ENCODE measurements around the gene SLC7A7.
"Not testable (repeated sequence)": the region's sequence is repeated elsewhere in the genome, so short reads cannot be mapped to it uniquely, and the experiment has no call there.

The SLC7A7 gene

DNA sequence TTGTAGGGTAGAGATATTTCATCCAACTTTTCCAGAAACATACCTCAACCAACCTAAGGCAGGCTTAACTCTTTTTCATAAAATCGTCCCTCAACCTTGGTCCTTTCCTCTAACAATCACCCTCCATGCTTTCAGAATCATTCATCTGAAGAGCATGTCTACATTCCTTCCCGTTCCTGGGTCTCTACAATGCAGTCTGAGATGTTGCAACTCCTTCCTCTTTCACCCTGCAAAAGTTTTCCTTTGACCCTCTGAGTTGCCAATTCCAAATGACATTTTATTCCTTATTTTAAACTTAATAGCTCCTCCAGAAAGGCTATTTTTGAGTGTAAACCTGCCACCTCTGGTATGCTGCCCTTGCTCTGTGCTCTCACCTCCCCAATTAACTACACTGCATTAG is 16.7 kb downstream of the SLC7A7 start:
- no peak for DNase-seq
- in situ Hi-C loops (cut with HindIII; ENCODE audit: low pct_ligation_motif_present, low pct_unique_long_range_greater_than_20kb, low sequenced_read_pairs) = no loop called here

DNA sequence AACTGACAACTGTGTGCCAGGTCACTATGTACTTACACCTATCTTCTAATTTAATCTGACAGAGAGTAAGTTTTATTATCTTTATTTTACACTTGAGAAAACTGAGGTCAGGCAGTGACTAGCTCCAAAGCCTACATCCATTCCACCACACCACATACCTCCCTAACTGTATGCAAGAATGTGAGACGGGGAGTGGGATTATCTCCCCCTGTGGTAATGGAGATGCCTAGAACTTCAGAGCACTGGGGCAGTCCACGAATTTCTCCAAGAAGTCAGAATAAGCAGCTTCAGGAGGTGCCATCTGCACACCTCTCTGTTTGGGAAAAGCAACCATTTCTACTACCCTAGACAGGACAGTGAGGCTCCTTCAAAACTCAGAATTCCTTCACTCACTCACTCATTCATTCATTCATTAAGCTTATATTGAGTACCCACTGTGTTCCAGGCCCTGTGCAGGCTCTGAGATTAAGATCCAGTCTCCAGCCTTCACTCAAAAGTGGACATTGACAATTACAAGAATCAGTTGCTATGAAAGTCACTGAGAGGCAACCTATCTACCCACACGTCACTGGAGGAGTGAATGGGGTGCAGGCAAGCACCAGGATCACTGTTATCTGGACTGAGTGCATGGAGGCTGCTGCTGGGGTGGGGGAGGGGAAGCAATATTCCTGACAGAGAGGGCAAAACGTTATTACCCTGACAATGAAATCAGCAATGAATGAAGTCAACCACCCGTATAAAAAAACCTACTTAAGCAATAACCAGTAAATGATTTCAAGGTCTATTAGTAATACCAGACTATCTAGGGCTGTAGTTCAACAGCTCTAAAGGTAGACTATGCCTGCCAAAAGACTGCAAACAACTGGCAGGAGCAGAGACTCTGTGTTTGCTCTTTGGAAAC is 18.0 kb downstream of the SLC7A7 start:
- DNase-seq = no peak
- in situ Hi-C loops (cut with HindIII; ENCODE audit: low pct_ligation_motif_present, low pct_unique_long_range_greater_than_20kb, low sequenced_read_pairs) = no loop called here

DNA sequence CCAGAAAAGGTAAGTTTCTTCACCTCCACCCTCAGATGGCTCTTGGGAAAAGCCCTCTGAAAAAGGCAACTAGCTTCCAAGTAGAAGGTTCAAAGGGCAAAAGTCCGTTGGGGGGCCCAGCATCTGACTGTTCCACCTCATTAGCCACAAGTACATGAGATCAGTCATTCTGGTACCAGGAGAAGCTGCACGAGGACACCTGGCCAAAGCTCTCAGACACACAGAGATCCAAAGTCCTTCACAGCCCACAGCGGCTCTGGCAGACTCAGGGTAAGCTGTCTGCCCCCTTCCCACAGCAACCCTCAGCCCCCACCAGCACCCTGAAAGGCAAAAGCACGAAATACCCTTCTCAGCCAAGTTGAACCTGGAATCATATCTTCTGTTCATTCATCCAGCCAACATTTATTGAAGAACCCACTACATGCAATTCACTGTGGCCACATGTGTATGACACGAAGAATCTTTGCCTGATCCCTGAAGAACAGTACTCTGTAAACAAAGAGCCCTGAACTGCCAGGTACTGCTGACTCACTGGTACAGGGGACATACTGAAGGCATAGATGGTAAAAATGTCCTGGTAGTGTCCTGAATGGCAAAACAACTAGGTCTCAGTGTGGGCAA is 19.0 kb downstream of the SLC7A7 start:
- no peak for DNase-seq
- in situ Hi-C loops (cut with HindIII; ENCODE audit: low pct_ligation_motif_present, low pct_unique_long_range_greater_than_20kb, low sequenced_read_pairs) = no loop called here

DNA sequence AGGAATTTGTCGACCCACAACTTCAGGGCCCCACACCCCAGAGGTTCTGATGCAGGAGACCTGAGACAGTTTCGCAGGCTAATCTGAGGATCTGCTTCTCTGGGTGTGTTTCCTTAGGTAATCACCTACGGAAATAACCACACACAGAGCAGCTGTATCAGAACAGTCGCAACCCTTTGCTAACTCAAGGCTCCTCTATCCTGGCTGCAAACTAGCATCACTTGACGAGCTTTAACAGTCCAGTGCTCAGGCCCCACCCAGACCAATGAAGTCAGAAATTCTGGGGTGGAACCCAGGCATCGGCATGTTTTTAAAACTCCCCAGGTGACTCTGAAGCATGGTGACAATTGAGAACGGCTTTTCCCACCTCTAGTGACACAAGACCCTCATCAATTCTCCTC is 20.7 kb downstream of the SLC7A7 start:
- in situ Hi-C loops (cut with HindIII; ENCODE audit: low pct_ligation_motif_present, low pct_unique_long_range_greater_than_20kb, low sequenced_read_pairs) = no loop called here
- DNase-seq = no peak

DNA sequence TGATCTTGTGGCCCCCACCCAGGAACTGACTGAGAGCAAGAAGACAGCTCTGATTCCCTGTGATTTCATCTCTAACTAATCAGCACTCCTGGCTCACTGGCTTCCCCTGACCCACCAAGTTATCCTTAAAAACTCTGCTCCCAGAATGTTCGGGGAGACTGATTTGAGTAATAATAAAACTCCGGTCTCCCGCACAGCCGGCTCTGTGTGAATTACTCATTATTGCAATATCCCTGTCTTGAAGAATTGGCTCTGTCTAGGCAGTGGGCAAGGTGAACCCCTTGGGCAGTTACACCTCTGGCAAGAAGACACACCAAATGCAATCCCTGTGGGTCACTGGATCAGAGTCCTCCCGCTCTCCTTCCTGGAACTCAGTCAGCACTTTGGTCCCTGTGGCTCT is 21.3 kb downstream of the SLC7A7 start:
- DNase-seq = no peak
- in situ Hi-C loops (cut with HindIII; ENCODE audit: low pct_ligation_motif_present, low pct_unique_long_range_greater_than_20kb, low sequenced_read_pairs) = no loop called here

DNA sequence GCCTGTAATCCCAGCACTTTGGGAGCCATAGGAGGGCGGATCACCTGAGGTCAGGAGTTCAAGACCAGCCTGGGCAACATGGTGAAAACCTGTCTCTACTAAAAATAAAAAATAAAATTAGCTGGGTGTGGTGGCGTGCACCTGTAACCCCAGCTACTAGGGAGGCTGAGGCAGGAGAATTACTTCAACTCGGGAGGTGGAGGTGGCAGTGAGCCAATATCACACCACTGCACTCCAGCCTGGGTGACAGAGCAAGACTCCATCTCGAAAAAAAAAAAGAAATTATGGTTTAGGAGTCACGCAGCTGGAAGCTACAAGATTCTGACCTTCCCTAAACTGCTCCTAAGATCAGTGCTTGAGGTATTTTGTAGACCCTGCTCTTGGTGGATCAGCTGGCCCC is 21.7 kb downstream of the SLC7A7 start:
- in situ Hi-C loops (cut with HindIII; ENCODE audit: low pct_ligation_motif_present, low pct_unique_long_range_greater_than_20kb, low sequenced_read_pairs); DNase-seq: not testable (repeated sequence)

DNA sequence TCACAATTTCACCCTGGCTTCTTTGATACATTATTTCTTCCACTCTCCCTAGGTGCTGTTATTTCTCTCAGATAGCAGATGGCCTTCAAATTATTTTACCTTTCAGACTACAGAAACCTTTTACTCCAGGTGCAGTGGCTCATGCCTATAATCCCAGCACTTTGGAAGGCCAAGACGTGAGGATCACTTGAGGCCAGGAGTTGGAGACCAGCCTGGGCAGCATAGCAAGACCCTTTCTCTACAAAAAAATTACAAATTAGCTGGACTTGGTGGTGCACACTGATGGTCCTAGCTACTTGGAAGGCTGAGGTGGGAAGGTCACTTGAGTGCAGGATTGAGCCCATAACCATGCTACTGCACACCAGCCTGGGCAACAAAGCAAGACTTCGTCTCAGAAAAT is 23.1 kb downstream of the SLC7A7 start:
- in situ Hi-C loops (cut with HindIII; ENCODE audit: low pct_ligation_motif_present, low pct_unique_long_range_greater_than_20kb, low sequenced_read_pairs) = no loop called here
- DNase-seq = no peak

DNA sequence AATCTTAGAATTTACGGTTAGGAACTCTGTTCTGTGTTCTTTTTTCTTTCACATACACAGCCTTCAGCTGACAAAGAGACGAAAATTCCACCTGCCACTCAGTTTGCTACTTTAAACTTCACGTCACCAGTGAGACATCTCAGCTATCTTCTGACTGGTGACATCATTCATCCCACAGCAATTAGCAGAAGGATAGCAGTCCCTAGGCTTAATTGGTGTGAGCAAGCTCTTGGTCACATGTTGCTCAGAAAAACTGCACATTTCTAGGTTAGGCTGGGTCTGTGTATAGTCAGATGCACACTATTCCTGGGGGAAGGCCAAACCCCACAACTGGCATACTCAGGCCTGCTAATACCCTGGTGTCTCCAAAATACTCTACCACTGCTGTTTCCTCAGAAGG is 23.9 kb downstream of the SLC7A7 start:
- in situ Hi-C loops (cut with HindIII; ENCODE audit: low pct_ligation_motif_present, low pct_unique_long_range_greater_than_20kb, low sequenced_read_pairs) = no loop called here
- no peak for DNase-seq

DNA sequence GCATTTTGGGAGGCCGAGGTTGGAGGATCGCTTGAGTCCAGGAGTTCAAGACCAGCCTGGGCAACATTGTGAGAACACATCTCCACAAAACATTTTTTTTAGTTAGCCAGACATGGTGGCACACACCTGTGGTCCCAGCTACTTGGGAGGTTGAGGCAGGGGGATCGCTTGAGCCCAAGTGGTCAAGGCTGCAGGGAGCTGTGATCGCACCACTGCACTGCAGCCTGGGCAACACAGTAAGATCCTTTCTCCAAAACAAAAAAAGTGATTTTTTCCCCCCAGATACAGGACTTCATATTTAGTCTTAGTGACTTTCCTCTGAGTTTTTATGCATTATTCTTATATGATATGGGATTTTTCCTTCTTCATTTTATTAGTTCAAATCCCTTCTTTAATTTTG is 28.6 kb downstream of the SLC7A7 start:
- DNase-seq = no peak
- in situ Hi-C loops (cut with HindIII; ENCODE audit: low pct_ligation_motif_present, low pct_unique_long_range_greater_than_20kb, low sequenced_read_pairs) = no loop called here

DNA sequence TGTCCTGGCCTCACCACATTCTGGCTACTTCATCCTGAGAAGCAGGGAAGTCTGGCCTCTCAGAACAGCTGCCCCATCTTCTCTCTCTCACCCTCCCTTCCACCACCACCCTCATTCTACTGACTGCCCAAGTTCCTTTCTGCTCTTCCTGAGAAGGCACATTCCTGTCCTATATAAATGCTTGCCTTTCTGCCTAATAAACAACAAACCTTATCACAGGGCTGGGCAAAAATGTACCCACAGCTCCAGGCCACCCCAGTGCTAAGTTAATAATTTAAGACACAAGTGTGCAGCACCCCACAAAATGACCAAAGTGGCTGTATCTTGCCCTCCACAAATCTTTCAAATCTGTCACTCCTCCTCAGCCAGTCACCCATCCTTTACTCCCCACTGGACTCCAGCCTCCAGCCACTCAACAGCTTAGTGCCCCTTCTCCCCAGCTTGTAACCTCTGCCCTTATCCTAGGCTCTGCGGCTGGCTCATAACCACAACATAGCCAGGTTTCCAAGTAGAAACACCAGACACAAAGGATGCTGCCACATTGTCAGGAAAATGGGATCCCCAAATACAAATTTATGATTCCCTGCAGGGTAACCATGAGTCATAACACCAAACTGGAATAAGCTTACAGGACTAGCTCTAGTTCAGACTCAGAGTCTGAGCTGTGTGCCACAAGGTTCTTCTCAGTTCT is 33.8 kb downstream of the SLC7A7 start:
- in situ Hi-C loops (cut with HindIII; ENCODE audit: low pct_ligation_motif_present, low pct_unique_long_range_greater_than_20kb, low sequenced_read_pairs) = no loop called here
- peak; percentile 4 for DNase-seq

DNA sequence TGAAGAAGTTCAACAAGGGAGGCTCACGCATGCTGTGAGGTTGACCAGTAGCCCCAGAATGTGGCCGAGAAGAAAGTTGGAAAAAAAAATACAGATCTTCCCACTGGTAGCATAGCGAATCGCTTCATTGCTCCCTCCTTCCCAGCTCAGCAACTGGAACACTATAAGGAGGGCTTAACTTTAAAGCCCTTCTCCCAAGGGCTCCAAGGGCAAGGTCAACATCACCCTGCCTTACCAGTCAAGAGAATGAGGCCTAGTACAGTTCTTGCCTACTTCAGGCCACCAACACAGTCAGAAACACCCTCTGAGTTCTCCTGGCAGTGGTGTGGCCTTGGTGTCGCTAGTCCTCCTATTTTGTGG is 34.3 kb downstream of the SLC7A7 start:
- in situ Hi-C loops (cut with HindIII; ENCODE audit: low pct_ligation_motif_present, low pct_unique_long_range_greater_than_20kb, low sequenced_read_pairs) = no loop called here

DNA sequence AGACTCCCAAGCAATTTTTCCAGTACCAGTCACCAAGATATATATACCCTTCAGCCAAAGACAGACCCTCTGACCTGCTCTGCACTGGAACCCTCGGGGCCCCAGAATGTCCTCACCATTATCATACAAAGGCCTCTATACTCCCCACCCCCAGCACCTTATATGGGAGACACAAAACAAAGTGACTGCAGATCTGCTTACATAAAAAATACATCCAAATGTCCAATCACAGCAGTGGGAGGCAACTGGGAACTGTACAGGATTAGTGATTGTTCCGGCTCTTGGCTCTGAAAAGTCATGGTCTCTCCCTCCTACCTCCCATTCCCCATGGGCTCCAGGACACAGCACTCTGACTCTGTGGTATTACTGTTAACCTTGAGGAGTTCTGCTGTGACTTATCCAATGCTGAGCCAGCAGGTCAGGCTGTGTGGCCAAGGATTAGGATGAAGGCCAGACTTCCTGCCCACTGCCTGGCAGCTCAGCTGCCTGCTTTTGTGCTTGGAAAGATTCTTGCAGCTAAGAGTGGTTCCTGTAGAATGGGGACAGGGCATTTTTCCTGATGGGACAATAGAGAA is 35.0 kb downstream of the SLC7A7 start:
- in situ Hi-C loops (cut with HindIII; ENCODE audit: low pct_ligation_motif_present, low pct_unique_long_range_greater_than_20kb, low sequenced_read_pairs) = no loop called here
- no peak for DNase-seq

More for the DNA sequence above, 34.3 kb downstream of the SLC7A7 start:
- no peak for DNase-seq

DNA sequence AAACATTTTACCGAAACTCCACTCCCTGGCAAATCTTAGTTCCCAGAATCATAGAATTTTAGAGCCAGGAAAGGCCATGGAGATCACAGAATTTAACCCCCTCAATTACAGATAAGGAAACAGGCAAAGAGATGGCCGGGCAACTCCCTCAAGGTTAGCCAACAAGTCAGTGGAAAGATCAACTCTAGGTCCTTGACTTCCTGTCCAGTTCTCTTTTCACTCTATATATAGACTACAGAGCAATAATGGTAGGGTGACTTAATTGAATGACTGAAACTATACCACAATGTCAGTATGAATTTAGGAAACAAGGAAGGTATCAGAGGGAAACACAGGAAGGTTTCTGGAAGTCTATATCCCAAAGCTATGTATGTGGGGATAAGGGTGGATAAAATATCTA is 37.2 kb downstream of the SLC7A7 start:
- no peak for DNase-seq
- in situ Hi-C loops (cut with HindIII; ENCODE audit: low pct_ligation_motif_present, low pct_unique_long_range_greater_than_20kb, low sequenced_read_pairs) = no loop called here

DNA sequence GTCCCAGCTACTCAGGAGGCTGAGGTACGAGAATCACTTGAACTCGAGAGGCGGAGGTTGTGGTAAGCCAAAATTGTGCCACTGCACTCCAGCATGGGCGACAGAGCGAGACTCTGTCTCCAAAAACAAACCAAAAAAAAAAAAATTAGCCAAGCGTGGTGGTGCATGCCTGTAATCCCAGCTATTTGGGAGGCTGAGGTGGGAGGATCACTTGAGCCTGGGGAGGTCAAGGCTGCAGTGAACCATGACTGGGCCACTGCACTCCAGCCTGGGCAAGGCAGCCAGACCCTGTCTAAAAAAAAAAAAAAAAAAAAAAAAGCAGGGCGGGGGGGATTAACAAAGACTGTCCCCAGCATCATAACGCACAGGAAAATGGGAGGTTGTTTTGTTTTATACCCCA is 38.4 kb downstream of the SLC7A7 start:
- in situ Hi-C loops (cut with HindIII; ENCODE audit: low pct_ligation_motif_present, low pct_unique_long_range_greater_than_20kb, low sequenced_read_pairs); DNase-seq: not testable (repeated sequence)

DNA sequence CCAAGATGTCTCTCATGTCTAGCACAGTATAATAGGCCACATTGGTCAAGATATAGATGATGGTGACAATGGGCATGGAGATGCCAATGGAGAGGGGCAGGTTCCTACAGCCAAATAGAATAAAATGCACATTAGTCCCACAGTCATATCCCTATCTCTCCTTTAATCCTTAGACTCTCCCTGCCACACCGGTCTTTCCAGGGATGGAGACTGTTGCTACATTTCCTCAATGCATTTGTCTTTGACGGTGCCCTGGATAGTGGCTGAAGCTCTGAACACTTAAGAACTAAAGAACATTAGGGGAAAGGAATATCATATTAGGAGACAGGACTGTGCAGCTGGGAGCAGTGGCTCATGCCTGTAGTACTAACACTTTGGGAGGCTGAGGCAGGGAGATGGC is 39.0 kb downstream of the SLC7A7 start:
- DNase-seq = no peak
- in situ Hi-C loops (cut with HindIII; ENCODE audit: low pct_ligation_motif_present, low pct_unique_long_range_greater_than_20kb, low sequenced_read_pairs) = no loop called here

DNA sequence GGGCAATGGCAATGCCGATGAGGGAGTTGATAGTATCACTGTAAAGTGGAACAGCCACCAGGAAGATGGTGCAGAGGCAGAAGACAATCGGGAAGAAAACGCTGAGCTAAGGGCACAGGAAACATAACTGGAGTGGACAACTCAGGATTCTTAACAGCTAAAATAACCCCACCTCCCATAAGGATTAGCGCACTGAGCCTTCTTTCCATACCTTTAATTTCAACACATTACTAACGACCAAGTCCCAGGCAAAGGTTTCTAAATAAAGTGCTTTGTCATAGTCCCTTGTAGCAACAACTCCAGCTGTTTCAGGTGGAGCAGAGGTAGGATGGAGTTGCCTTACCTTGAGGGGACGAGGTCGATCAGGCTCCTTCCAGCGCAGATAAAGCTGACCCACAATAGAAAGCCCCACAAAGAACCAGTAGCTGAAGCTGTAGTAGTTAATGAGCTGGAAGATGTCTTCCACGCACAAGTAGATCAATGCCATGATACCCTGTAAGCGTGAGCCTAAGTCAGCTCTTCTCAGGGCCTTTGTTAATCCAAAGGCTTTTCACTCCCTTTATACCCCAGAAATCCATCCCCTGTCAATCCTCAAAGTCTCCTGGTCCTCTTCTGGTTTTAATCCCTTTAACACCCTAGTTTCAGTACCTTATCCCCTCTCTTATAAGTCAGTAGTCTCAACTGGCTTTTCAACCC is 41.1 kb downstream of the SLC7A7 start:
- DNase-seq = no peak
- in situ Hi-C loops (cut with HindIII; ENCODE audit: low pct_ligation_motif_present, low pct_unique_long_range_greater_than_20kb, low sequenced_read_pairs) = no loop called here

DNA sequence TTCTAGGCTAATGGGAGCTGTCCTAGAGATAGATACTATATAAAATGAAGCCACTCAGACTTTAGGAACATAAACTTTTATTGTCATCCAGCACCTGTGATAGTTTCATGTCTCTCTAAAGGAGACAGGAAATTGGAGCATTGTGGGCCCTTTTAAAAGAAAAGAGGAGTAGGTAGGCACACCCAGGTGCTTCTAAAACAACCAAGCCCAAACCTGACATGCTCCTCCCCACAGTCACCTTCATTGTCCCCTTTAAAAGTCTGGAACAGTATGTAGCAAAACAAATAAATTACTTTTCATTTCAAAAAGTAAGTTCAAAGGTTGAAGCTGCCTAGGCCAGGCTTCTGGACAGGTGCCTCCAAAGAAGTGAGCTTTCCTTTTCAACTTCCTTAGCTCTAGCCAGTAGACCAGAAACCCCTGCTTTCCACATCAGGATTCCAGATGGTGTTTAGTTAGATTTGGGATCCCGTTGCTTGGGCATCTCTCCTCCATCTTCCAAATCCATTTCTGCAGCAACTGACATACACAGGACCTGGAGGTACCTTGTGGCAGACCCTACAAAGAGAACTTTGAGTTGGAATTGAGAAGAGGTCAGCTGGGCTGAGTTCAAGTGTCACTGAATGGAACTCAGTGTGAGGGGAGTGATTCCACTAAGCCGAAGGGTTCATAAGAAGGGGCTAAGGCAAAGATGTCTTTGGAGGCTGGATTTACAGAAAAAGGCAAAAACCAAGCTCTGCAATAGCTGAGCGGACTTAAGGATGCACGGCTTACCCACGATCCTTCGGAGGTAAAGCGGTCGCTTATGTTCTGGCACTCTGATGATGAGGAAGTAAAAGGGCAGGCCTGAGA is 41.8 kb downstream of the SLC7A7 start:
- no peak for DNase-seq
- in situ Hi-C loops (cut with HindIII; ENCODE audit: low pct_ligation_motif_present, low pct_unique_long_range_greater_than_20kb, low sequenced_read_pairs) = no loop called here

DNA sequence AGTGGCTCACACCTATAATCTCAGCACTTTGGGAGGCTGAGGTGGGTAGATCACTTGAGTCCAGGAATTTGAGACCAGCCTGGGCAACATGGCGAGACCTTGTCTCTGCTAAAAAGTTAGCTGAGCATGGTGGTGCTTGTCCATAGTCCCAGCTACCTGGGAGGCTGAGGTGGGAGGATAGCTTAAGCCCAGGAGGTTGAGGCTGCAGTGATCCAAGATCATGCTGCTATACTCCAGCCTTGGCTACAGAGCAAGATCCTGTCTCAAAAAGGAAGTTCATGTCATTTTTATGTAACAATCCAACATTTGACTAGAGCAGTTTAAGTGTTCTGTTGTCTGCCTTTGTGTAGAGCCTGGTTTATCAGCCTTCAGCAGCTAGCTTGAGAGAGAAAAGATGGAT is 42.5 kb downstream of the SLC7A7 start:
- in situ Hi-C loops (cut with HindIII; ENCODE audit: low pct_ligation_motif_present, low pct_unique_long_range_greater_than_20kb, low sequenced_read_pairs) = no loop called here
- DNase-seq = no peak
